A673 (cell line): ENCODE measurements around the gene PTH1R.

Experiments used
- EZH2 ChIP-seq: fragments of 200-600 bp; sonication (generic); IDR thresholded peaks from 2 replicates; pipeline ENCODE4 v1.6.1; 2017; ENCODE audit warnings: borderline replicate concordance, low read depth, mild to moderate bottlenecking, mixed read lengths, antibody characterized with exemption, low read length; ENCODE audit not compliant: poor library complexity, severe bottlenecking
- TF ChIP-seq, protein P1 (sequence below): fragments of 300-800, 200-600 bp; sonication (generic); conservative IDR thresholded peaks from 2 replicates; pipeline ENCODE4 v1.5.1; 2017; ENCODE audit warnings: low read depth, mild to moderate bottlenecking, antibody characterized with exemption, low read length, moderate library complexity, mixed read lengths

DNA sequence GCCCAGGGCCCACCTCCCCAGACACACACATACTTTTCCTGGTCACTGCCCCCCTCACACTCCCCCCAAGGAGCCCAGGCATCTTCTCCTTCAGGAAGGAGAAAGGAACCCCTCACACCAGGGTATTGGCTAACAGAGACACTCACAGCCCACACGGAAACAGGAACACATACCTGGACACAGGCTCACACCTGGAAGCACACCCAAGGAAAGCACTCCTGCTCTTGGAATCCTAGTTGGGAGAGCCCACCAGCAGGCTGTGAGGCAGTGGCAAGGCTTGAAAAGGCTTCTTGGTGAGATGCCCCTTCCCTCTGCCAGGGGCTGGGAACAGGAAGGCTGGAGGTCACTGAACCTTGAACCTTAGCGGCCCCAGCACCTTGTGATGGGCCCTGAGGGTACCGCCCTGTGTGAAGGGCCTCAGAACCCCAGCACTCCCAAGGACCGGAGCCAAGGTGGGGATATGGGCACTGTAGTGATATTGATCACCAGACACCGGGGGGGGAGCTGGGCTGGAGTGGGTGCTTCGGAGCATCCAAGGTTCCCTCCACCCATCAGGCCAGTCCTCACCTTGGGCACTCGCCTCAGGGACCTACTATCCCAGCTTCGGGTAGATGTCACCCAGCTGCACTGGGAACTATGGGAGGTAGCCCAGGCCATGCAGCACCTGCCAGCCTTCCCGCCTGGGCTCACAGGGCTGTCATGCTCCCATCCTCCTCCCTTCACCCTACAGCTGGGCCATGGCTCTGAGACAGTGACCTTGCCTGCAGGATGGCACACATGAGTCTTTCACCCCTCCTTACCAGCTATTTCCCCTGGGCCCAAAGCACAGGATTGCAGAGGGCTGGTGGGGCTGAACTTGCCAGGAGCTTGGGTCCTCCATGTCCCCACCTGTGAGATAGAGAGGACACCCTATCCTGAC lies 30.6 kb upstream of the PTH1R start:
- TF ChIP-seq, protein P1, sequence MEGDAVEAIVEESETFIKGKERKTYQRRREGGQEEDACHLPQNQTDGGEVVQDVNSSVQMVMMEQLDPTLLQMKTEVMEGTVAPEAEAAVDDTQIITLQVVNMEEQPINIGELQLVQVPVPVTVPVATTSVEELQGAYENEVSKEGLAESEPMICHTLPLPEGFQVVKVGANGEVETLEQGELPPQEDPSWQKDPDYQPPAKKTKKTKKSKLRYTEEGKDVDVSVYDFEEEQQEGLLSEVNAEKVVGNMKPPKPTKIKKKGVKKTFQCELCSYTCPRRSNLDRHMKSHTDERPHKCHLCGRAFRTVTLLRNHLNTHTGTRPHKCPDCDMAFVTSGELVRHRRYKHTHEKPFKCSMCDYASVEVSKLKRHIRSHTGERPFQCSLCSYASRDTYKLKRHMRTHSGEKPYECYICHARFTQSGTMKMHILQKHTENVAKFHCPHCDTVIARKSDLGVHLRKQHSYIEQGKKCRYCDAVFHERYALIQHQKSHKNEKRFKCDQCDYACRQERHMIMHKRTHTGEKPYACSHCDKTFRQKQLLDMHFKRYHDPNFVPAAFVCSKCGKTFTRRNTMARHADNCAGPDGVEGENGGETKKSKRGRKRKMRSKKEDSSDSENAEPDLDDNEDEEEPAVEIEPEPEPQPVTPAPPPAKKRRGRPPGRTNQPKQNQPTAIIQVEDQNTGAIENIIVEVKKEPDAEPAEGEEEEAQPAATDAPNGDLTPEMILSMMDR: no peak
- TF ChIP-seq EZH2: no peak
